ENCODE results near the gene RFX7.

GRCh38 chr15:56272454-56272853 is 28.8 kb upstream of the RFX7 start:
- no peak for TF ChIP-seq EZH2 (IDR thresholded peaks at IDR 0.05; ENCODE audit: insufficient read depth, poor library complexity, severe bottlenecking)
- no peak for TF ChIP-seq EZH2phosphoT487 (IDR thresholded peaks at IDR 0.05; ENCODE audit: insufficient read depth, low read depth)
